ENCODE results near the gene KLF3. TPM values are rescaled to one million over a fixed set of nuclear protein-coding genes. Genes with fewer than 3 reads are reported as not detected.

The KLF3 gene
- 35.2 and 36.7 TPM in 2 replicates for total RNA-seq

DNA sequence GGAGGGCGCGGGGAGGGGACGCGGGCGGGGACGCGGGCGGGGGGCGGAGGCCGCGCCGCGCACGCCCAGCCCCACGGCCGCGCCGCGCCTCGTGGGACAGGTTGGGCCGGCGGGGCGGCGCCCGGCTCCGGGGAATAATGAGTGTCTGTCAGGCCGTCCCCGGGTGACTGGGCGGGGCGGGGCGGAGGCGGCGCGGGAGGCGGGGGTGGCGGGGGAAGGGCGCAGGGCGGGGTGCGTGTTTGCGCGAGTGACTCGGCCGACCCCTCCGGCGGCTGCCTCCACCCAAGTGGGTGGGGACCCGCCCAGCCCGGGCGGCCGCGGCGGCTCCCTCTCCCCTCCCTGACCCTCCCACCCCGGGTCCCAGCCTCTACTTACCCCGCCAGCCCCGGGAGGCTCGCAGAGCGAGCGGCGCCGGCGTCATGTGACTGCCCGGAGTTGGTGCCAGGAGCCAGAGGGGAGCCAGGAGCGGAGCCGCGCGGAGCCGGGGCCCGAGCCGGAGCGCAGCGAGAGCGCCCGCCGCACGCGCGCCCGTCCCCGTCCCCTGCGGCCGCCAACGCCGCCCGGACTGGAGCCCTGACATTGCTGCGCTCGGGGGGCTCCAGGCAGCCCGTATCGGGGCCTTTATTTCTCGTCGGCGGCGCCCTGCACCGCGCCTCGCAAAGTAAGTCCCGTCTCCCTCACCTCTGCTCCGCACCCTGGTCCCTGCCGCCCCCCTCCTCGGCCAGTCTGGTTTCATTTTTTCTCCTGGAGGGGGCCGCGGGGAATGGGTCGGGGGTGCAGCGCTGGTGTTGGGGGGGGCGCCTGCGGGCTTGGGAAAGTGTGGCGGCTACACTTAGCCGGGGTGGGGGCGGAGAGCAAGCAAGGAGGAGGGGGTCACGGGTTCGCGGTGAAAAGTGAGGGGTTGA is at the start of gene KLF3:
KLF3 (plus strand) TSS at position 399 of the 905 bp plus-strand sequence. CDS start 16,427 bp downstream, outside the sequence.

Other genes starting within 250 kb of the KLF3 start
- not detected in 2 replicates for gene TLR10, start 118.8 kb downstream of the KLF3 start, total RNA-seq
- 1.3 and 1.8 TPM in 2 replicates for gene TLR1, start 140.6 kb downstream of the KLF3 start, total RNA-seq
- gene TLR6, start 192.6 kb downstream of the KLF3 start, total RNA-seq: 1.3 and 1.4 TPM in 2 replicates
- gene FAM114A1, start 203.6 kb downstream of the KLF3 start, total RNA-seq: 94.5 and 109 TPM in 2 replicates

Measured in mammary microvascular endothelial cell (primary cell).